AG04449 (cell line): ENCODE results near the gene PODN.

ENCODE experiments used
- CTCF ChIA-PET: fragments of 350-600 bp; formaldehyde crosslinking; extraction: SDS; loops from one replicate; lab custom pipeline; 2021; ENCODE audit warnings: antibody characterized with exemption; lab: Yijun Ruan, JAX
- POLR2A ChIA-PET: fragments of 400-600, 350-600 bp; formaldehyde crosslinking; extraction: SDS; loops from one replicate; lab custom pipeline; 2020; ENCODE audit warnings: antibody characterized with exemption, inconsistent platforms; lab: Yijun Ruan, JAX
- DNase-seq: peaks from one replicate; pipeline ENCODE4 v3.0.0-alpha.2; 2010; ENCODE audit warnings: low read depth, low spot score
- H3K4me3 ChIP-seq: 2 replicates; pipeline ENCODE4 v1.5.1; 2011; ENCODE audit warnings: low read depth, mild to moderate bottlenecking, control low read depth, low read length
- TF ChIP-seq, protein P1 (sequence below): IDR thresholded peaks from one replicate; pipeline ENCODE4 v1.5.1; 2011; ENCODE audit warnings: mild to moderate bottlenecking, moderate library complexity, low read length, control low read depth, inconsistent platforms; ENCODE audit not compliant: insufficient read depth; ENCODE audit errors: missing control alignments

PODN gene

DNA sequence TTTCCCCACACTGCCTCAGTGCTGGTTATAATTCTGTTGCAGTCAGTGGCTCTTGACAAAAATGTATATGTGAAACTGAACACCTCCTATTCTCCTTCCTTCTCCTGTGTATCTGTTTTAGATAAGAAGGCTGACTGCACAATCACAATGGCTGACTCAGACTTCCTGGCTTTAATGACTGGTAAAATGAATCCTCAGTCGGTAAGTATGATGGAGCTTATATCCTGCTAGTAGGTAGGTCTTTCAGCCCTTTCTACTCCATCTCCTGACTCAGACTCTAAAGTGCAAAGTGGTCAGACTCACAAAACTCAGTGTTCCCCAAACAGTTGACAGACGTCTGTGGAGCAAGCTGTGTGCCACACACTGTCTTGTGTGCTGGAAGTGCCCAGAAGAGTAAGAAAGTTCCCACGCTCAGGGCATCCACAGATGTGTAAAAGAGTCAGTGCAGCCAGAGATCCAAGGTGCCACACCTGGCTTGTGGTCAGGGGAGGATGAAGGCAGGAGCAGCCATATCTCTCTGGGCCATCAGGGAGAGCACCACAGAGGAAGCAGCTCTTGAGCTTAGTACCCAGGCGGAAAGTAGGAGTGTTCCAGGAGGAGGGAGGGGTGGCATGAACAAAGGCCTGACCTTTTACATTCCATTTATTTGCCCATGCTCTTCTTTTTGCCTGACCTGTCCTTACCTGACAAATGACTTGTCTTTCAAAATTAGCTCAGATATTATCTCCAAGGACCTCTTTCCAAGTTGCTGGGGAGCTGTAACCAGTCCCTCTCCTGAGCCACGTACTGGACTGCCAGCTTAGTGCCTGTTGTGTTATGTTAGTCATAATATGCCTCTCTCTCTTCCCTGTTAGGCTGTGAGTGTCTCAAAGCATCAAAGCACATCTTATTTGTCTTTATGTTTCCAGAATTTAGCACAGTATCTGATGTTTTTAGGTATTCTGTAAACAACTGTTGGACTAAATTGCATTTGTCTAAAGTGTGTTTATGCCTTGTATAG lies 14.0 kb upstream of the PODN start:
- ChIA-PET CTCF (interaction anchor here (1.0 to 2.5 kb wide), 5 partner anchors 33 to 139 kb away, joined by 4 to 9 read pairs (median 5); no protein-coding TSS in a partner anchor), POLR2A (no interaction called here)
- H3K4me3 ChIP-seq, result no peak overlapping the region
- TF ChIP-seq, protein P1, sequence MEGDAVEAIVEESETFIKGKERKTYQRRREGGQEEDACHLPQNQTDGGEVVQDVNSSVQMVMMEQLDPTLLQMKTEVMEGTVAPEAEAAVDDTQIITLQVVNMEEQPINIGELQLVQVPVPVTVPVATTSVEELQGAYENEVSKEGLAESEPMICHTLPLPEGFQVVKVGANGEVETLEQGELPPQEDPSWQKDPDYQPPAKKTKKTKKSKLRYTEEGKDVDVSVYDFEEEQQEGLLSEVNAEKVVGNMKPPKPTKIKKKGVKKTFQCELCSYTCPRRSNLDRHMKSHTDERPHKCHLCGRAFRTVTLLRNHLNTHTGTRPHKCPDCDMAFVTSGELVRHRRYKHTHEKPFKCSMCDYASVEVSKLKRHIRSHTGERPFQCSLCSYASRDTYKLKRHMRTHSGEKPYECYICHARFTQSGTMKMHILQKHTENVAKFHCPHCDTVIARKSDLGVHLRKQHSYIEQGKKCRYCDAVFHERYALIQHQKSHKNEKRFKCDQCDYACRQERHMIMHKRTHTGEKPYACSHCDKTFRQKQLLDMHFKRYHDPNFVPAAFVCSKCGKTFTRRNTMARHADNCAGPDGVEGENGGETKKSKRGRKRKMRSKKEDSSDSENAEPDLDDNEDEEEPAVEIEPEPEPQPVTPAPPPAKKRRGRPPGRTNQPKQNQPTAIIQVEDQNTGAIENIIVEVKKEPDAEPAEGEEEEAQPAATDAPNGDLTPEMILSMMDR, result no peak
- peak; percentile 24 for DNase-seq

DNA sequence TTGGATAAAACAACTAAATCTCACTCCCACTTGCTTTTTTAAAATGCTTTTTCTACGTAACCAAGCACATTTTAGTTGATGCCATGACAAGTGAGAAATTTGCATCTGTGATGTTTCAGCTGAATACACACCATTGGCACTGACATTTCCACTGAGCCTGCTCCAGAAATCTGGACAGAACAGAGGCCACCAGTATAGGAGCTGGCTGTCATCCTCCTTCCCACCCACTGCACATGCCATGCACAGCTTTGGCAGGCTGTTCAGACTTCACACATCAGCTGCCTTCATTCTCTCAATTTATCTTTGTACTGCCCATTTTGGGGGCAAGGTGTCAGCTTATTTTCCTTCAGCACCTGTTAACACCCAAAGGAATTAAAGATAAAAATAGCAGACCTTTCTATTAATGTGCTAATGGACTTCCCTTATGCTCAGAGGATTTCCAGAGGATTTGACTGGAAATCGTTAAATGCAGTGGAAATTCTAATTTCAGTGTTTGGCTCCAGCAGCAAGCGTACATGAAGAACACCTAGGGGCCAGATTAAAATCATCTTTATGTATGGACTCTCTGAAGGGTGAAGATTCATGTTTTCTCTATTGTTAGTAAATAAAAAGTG lies 12.9 kb upstream of the PODN start:
- ChIA-PET CTCF (interaction anchor here (1.1 to 2.5 kb wide), 4 partner anchors 11 to 137 kb away, joined by 3 to 9 read pairs (median 5); no protein-coding TSS in a partner anchor), POLR2A (no interaction called here)
- no peak for DNase-seq
- H3K4me3 ChIP-seq, result no peak overlapping the region
- TF ChIP-seq, protein P1, result no peak

DNA sequence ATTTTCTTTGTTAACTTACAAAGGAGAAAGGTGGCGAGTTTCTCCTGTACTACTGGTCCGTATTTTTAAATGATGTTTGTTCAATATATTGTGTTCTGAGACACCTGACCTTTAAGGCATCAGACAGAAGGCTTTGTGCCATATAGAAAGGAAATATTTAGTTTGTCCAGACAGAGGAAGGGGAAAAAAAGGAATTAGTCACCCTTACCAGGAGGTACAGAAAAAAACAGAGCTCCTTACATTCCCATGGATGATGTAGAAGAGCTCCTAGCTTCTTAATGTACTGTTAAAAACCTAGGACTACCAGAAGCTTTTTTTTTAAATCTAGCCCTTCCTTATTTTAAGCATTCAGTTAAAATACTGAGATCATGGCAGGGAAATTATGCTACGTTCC lies 12.4 kb upstream of the PODN start:
- TF ChIP-seq, protein P1, result no peak
- no peak for DNase-seq
- ChIA-PET CTCF (interaction anchor here (1.2 to 2.5 kb wide), 3 partner anchors 11 to 136 kb away, joined by 3 to 9 read pairs (median 6); no protein-coding TSS in a partner anchor), POLR2A (no interaction called here)
- no peak overlapping the region for H3K4me3 ChIP-seq

DNA sequence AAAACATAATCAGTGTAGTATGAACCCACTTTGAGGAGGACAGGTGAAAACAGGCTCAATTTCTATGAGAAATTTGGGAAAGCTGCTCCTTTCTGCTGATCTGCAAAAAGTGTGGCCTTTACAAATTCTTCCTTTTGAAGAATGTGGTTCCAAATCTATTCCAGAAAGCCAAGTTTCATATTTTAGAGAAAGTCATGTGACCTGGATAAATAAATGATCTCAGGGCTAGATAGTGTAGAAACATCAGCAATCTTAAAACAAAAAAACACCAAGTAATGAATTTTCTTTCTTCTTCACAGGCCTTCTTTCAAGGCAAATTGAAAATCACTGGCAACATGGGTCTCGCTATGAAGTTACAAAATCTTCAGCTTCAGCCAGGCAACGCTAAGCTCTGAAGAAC lies 11.7 kb upstream of the PODN start:
- ChIA-PET CTCF (interaction anchor here (1.2 to 2.5 kb wide), 2 partner anchors 10 to 136 kb away, joined by 3 to 9 read pairs; no protein-coding TSS in a partner anchor), POLR2A (no interaction called here)
- TF ChIP-seq, protein P1, result no peak
- DNase-seq, result no peak
- H3K4me3 ChIP-seq, result no peak overlapping the region

DNA sequence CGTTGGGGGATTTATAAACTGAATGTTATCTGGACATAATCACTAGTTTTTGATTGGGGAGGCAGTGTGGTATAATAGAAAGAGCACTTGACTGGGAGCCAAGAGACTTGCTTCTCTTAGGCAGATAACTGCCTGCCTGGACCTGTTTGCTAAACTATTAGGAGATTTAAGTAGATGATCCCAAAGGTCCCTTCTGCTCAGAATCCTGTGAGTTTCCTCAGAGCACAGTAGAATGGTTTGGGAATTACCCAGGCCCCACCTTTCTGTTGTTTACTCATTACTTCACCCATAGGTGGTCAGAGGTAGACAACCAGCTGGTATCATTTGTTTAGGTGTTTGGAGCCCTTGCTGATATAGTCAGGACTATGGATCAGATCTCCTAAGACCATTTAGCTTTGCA lies 10.3 kb upstream of the PODN start:
- POLR2A ChIA-PET, result no interaction called here

More for the DNA sequence above, 10.3 kb upstream of the PODN start:
- H3K4me3 ChIP-seq, result no peak overlapping the region
- DNase-seq, result no peak
- CTCF ChIA-PET, result no interaction called here
- TF ChIP-seq, protein P1, result no peak
